Activated T-cell treated with anti-CD3 and anti-CD28 coated beads, Interleukin-2, amount 50 U/mL, for 4 hours (primary cell): ENCODE data around the gene SLC22A5. TPM values are rescaled to one million over a fixed set of nuclear protein-coding genes. Genes with fewer than 3 reads are reported as not detected.
A peak's percentile ranks its signal among the peaks of the same experiment; 100 is the strongest.
"Not testable (repeated sequence)": the region's sequence is repeated elsewhere in the genome, so short reads cannot be mapped to it uniquely, and the experiment has no call there.

Source experiments
- ATAC-seq, 2 donors: fragments of 200-7000 bp; cut with Tn5 transposase; one replicate each; pipeline ENCODE4 v1.10.0; 2021
- DNase-seq: peaks from one replicate; pipeline ENCODE4 v3.0.0-alpha.2; 2020
- H3K27me3 Mint-ChIP-seq: one replicate; pipeline ENCODE4 v1.8.0; 2021; ENCODE audit warnings: low read depth, mixed read lengths
- H3K36me3 Mint-ChIP-seq: one replicate; pipeline ENCODE4 v1.8.0; 2022; ENCODE audit warnings: mixed read lengths; ENCODE audit not compliant: insufficient read depth
- H3K4me1 Mint-ChIP-seq: one replicate; pipeline ENCODE4 v1.8.0; 2021; ENCODE audit warnings: low read depth, mixed read lengths
- H3K4me3 Mint-ChIP-seq: one replicate; pipeline ENCODE4 v1.8.0; 2021; ENCODE audit warnings: mild to moderate bottlenecking, moderate library complexity, mixed read lengths
- H3K9me3 Mint-ChIP-seq: one replicate; pipeline ENCODE4 v1.8.0; 2021; ENCODE audit warnings: mixed read lengths
- total RNA-seq, 3 donors: library from RNA; stranded (reverse); gene quantifications; one replicate each; pipeline ENCODE4 v1.2.1, GENCODE V29; 2021

SLC22A5 gene
- total RNA-seq, 3 donors from 2014 or later = 4.4 to 6.3 (median 5.7) TPM

GRCh38 chr5:132428484-132429462, 59.3 kb downstream of the SLC22A5 start:
- Mint-ChIP-seq H3K27me3 (no peaks in the 10 kb centered on the region), H3K9me3 (no peaks in the 10 kb centered on the region), H3K36me3 (peaks cover 25% of the 10 kb centered on the region), H3K4me3 (no peak overlapping the region), H3K4me1 (peaks cover 95% of the 10 kb centered on the region)
- ATAC-seq = no peak
- DNase-seq = no peak

- no peak for DNase-seq
- Mint-ChIP-seq H3K36me3 (peaks cover 26% of the 10 kb centered on the region), H3K9me3 (no peaks in the 10 kb centered on the region), H3K27me3 (no peaks in the 10 kb centered on the region), H3K4me1 (peaks cover 93% of the 10 kb centered on the region), H3K4me3 (no peak overlapping the region)
- no peak for ATAC-seq
Measured at GRCh38 chr5:132429463-132430440, 60.2 kb downstream of the SLC22A5 start.

GRCh38 chr5:132430746-132431145, 61.2 kb downstream of the SLC22A5 start:
- no peak for ATAC-seq
- Mint-ChIP-seq H3K27me3 (no peaks in the 10 kb centered on the region), H3K4me3 (no peak overlapping the region), H3K4me1 (peaks cover 93% of the 10 kb centered on the region), H3K9me3 (no peaks in the 10 kb centered on the region), H3K36me3 (peaks cover 32% of the 10 kb centered on the region)
- no peak for DNase-seq

- H3K36me3 Mint-ChIP-seq = peaks cover 32% of the 10 kb centered on the region
- no peaks in the 10 kb centered on the region for H3K9me3 Mint-ChIP-seq
- no peaks in the 10 kb centered on the region for H3K27me3 Mint-ChIP-seq
- no peak overlapping the region for H3K4me3 Mint-ChIP-seq
- ATAC-seq = no peak
- H3K4me1 Mint-ChIP-seq = peaks cover 91% of the 10 kb centered on the region
- DNase-seq = no peak
Measured at GRCh38 chr5:132431632-132432031, 62.1 kb downstream of the SLC22A5 start.

- peaks cover 32% of the 10 kb centered on the region for H3K36me3 Mint-ChIP-seq
- H3K9me3 Mint-ChIP-seq = no peaks in the 10 kb centered on the region
- ATAC-seq (no peak), DNase-seq (no peak)
- H3K4me1 Mint-ChIP-seq = peaks cover 91% of the 10 kb centered on the region
- H3K27me3 Mint-ChIP-seq = no peaks in the 10 kb centered on the region
- H3K4me3 Mint-ChIP-seq = no peak overlapping the region
Measured at GRCh38 chr5:132433141-132433540, 63.6 kb downstream of the SLC22A5 start.

GRCh38 chr5:132434416-132435286, 65.1 kb downstream of the SLC22A5 start:
- DNase-seq (no peak), ATAC-seq (no peak)
- H3K4me3 Mint-ChIP-seq = no peak overlapping the region
- H3K4me1 Mint-ChIP-seq = peaks cover 89% of the 10 kb centered on the region
- no peaks in the 10 kb centered on the region for H3K27me3 Mint-ChIP-seq
- peaks cover 30% of the 10 kb centered on the region for H3K36me3 Mint-ChIP-seq
- no peaks in the 10 kb centered on the region for H3K9me3 Mint-ChIP-seq

GRCh38 chr5:132435447-132435846, 65.9 kb downstream of the SLC22A5 start:
- H3K4me1 Mint-ChIP-seq = peaks cover 89% of the 10 kb centered on the region
- H3K4me3 Mint-ChIP-seq = no peak overlapping the region
- DNase-seq (no peak), ATAC-seq (no peak)
- no peaks in the 10 kb centered on the region for H3K9me3 Mint-ChIP-seq
- no peaks in the 10 kb centered on the region for H3K27me3 Mint-ChIP-seq
- H3K36me3 Mint-ChIP-seq = peaks cover 25% of the 10 kb centered on the region

GRCh38 chr5:132435886-132436285, 66.4 kb downstream of the SLC22A5 start:
- H3K36me3 Mint-ChIP-seq = peaks cover 21% of the 10 kb centered on the region
- no peaks in the 10 kb centered on the region for H3K9me3 Mint-ChIP-seq

GRCh38 chr5:132436936-132437335, 67.4 kb downstream of the SLC22A5 start:
- H3K27me3 Mint-ChIP-seq = no peaks in the 10 kb centered on the region
- peaks cover 85% of the 10 kb centered on the region for H3K4me1 Mint-ChIP-seq
- peaks cover 15% of the 10 kb centered on the region for H3K36me3 Mint-ChIP-seq
- no peaks in the 10 kb centered on the region for H3K9me3 Mint-ChIP-seq
- no peak for ATAC-seq
- no peak for DNase-seq
- peak overlapping the region; percentile 62 for H3K4me3 Mint-ChIP-seq

More at GRCh38 chr5:132435886-132436285, 66.4 kb downstream of the SLC22A5 start:
- Mint-ChIP-seq H3K27me3 (no peaks in the 10 kb centered on the region), H3K4me3 (no peak overlapping the region), H3K4me1 (peaks cover 88% of the 10 kb centered on the region)
- DNase-seq (no peak), ATAC-seq (no peak)

GRCh38 chr5:132437604-132438266, 68.2 kb downstream of the SLC22A5 start:
- peaks cover 85% of the 10 kb centered on the region for H3K4me1 Mint-ChIP-seq
- peak; percentile 83 to 84 for ATAC-seq
- no peaks in the 10 kb centered on the region for H3K9me3 Mint-ChIP-seq
- peaks cover 13% of the 10 kb centered on the region for H3K36me3 Mint-ChIP-seq
- no peaks in the 10 kb centered on the region for H3K27me3 Mint-ChIP-seq
- peak overlapping the region; percentile 62 for H3K4me3 Mint-ChIP-seq
- DNase-seq = peak; percentile 64

- ATAC-seq, H3K27me3 Mint-ChIP-seq, DNase-seq, H3K9me3 Mint-ChIP-seq: not testable (repeated sequence)
- peaks cover 85% of the 10 kb centered on the region for H3K4me1 Mint-ChIP-seq
- peaks cover 14% of the 10 kb centered on the region for H3K36me3 Mint-ChIP-seq
- H3K4me3 Mint-ChIP-seq = peak overlapping the region; percentile 62
Measured at GRCh38 chr5:132438267-132438645, 68.7 kb downstream of the SLC22A5 start.

- DNase-seq (no peak), ATAC-seq (no peak)
- Mint-ChIP-seq H3K27me3 (no peaks in the 10 kb centered on the region), H3K36me3 (peaks cover 14% of the 10 kb centered on the region), H3K9me3 (no peaks in the 10 kb centered on the region), H3K4me1 (peaks cover 89% of the 10 kb centered on the region), H3K4me3 (no peak overlapping the region)
Measured at GRCh38 chr5:132438917-132439316, 69.4 kb downstream of the SLC22A5 start.

- DNase-seq (no peak), ATAC-seq (peak; percentile 54 to 60)
- Mint-ChIP-seq H3K9me3 (no peaks in the 10 kb centered on the region), H3K4me3 (peak overlapping the region; percentile 13), H3K4me1 (peaks cover 89% of the 10 kb centered on the region), H3K27me3 (no peaks in the 10 kb centered on the region), H3K36me3 (peaks cover 12% of the 10 kb centered on the region)
Measured at GRCh38 chr5:132439521-132440089, 70.1 kb downstream of the SLC22A5 start.
